ENCODE measurements around the gene CDCA4.

CDCA4 gene

DNA sequence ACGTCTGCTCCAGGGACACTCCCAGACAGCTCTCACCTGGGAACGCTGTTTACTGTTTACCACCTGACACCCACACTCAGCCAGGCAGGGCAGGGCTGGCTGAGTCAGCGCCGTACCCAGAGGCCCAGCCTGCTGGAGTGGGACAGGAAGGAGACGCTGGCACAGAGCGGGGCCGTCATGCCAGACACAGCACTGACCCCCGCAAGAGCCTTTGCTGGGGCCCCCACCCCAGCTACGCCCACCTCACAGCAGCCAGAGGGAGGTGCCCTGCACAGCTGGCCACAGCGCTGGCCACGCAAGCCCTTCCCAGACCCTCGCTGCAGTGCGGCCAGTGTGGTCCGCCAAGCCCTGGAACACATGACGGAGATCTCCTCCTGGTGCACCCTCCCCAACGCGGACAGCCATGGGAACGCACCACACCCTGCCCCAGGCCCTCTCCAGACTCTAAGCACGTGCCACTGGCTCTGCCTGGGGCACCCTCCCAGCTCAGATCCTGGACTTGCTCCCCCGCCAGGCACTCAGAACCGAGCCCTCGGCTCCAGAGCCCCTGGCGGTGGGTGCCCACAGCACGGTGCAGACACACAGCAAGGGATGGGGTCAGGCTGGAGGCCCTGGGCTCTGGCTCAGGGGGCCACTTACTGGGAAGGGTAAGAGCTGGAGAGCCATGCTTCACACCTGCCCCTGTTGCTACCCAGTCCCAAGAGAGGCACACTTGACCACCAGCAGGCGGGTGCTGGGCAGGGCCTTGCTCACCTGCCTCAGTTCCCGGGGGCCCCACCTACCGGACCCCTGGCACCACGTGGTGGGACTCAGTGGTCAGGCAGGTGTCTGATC is 48.4 kb downstream of the CDCA4 start:
- no peak for DNase-seq

DNA sequence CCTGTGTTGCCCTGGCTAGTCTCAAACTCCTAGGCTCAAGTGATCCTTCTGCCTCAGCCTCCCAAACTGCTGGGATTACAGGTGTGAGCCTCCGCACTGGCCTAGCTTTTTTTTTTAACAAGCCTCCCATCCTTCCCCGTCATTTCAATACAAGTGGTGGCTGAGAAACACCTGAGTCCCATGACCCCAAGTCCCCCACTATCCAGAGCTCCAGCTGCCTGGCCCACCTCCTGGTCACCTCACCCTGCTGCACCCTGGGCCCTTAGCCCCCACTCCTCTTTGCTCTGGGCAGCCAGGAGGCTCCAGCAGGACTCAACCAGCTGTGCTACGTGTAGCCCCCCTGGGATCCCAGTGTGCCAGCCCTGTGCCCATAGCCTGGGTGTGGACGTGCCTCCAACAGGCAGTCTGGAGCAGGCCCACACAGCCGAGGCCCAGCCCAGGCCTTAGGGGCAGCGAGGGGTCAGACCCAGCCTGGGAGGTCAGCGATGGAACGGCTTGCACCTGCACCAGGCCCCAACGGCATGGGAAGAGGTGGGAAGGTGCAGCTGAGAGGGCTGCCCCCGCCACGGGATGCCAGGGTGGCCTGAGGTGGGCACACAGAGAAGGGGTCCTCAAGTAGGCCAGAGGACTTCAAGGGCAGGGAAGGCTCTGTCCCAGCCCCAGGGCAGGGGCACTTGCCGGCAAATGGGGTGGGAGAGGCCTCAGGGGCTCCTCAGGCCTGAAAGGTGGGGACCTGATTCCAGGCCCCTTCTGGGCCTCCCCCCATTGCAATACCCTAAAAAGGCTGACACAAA is 49.2 kb downstream of the CDCA4 start:
- DNase-seq = no peak

DNA sequence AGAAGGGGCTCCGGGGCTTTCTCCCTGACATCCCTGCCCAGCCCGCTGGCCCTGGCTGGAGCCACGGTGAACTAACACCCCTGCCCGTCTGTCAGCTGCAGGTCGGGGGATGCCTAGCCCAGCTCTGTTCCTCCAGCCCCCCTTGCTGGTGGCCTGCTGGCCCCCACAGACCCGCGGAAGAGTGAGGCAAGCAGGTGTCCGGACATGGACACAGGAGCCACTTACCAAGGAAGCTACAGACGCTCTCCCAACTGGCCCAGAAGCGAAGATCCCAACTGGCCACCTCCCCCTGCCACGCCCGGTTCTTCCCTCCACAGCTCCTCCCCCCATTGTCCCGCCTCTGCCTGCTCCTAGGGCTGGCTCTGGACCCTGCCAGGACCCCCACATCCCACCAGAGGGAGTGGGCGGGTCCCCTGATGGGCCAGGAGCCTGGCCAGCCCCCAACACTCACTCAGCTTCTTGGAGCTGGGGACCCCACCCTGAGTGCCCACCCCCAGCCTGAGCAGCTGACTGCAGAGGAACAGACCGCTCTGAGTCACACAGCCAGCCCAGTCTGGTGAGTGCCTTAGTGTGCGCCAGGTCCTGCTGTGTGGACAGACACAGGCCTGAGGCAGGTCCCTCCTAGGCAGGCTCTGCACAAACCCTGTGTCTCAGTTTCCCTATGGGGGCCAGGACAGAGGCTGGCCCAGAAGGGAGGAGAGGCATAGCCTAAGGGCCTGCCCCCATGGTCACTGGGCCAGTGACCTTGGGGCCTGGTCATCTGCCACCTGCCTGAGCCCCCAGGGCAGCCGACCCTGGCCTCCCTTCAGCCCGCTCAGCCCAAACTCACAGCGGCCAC is 50.4 kb downstream of the CDCA4 start:
- no peak for DNase-seq

DNA sequence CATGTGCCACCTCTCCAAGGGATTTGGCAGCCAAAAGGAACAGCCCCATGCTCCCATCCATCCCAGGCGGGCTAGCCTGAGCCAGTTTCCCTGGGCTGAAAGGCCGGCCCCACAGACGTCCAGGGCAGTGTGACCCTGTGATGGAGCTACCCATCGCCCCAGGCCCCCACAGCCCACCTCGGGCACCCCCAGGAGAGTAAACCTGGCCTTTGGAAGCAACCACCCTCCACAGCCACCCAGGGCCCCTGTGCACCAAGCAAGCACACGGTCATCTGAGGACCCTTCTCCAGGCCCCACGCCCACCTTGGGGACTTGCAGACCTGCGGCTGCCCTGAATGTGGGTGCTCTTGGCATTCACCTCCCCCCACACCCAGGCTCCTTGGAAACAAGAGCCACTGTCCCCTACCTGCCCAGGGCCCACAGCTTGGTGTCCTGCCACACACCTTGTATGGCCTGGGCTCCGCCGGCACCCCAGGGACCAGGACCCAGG is 51.1 kb downstream of the CDCA4 start:
- no peak for DNase-seq

DNA sequence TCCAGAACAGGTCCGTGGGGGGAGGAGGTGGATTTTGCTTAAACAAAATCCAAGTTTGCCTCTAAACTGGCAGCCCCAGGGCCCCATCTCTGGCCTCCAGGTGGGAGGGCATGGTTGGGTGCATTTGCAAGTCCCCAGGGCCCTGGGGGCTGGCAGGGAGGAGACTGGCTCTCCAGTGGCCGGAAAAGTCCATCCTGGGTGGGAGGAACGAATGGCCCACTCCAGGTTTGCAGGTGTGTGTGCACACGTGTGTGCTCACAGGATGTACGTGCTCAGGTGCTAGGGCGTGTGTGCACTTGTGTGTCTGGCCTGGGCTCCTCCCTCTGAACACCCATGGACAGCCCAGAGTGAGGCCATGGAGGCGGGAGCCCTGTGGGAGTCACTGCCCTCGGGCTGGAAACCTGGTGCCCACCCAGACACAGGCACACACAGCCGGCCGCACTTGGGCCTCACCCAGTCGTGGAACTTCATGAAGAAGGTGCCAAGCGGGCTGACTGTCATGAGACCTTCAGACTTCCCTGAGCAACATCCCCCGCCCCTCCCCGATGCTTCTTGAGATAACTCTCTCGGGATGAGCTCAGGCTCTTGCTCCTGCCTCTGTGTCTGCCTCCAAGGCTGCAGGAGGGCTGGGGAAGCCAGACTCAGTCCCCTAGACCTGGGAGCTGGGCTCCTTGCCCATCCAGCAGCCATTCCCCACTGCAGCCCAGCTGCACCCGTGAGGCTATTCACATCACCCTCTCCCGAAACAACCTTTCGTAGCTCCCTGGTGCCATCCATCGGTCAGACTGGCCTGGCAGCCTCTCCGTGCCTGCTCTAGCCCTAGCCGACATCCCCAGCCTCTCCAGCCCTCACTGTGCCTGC is 52.1 kb downstream of the CDCA4 start:
- no peak for DNase-seq

DNA sequence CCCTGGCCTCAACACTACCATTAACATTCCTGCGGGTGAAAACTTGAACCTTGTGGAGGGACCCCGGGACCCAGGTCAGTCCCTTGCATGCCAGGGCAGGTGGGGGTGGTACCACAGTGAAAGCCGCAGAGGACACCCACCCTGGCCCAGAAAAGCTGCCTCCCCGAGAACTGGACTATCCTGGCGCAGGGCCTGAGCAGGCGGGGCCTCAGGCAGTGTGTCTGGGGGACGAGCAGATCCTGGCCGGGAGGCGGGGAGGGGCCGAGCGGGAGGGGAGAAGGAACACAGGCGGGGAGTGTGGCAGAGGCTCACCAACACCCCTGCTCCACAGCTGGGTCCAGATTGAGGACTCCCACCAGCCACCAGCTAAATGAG is 52.7 kb downstream of the CDCA4 start:
- no peak for DNase-seq

DNA sequence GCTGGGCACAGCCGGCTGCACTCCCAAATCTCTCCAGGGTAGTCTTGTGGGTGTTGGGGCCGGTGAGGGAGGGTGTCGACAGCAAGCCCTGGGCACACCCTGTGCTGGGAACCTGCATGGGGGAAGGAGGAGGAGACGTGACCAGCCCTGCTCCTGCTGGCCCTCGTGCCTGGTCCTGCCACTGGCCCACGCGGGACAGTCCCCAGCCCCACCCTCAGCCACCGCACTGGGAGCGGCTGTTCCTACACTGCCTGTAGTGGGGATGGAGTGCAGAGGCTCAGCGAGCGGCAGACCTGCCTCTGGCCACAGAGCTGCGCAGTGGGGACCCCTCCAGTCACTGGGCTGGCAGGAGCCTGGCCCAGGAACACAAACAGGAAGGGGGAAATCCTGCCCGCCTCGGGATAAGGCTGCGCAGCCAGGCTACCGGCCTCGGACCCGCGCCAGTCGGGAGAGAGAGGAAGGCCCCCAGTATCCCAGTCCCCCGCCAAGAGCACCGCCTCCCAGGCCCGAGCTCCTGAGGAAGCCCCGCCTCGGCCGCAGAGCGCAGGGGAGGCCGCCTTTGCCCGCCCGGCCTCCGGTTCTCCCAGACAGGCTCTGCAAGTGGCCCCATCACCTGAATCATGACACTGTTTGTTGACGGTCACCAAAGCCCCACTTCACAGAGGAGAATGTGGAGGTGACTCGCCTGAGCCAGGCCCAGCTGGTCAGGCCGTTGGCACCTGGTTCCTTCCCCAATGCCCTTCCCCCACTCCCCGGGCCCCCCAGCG is 53.3 kb downstream of the CDCA4 start:
- DNase-seq = no peak

DNA sequence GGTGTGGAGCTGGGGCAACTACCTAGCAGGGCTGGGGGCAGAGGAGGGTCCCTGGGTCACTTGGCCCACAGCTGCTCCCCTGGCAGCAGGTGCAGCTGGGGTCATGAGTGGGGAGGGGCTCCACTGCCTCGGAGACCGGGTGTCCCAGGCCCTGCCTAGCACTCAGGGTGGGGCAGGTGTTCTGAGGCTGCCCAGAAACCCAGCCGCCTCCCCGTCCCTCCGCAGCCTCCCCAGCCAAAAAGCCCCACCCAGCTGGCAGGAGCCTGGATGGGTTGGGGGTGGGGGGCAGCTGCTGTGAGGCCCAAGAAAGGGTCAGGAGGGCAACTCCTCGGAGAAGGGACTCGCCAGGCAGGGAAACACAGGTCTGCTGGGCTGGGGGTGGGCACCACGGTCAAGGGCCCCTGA is 53.9 kb downstream of the CDCA4 start:
- no peak for DNase-seq

DNA sequence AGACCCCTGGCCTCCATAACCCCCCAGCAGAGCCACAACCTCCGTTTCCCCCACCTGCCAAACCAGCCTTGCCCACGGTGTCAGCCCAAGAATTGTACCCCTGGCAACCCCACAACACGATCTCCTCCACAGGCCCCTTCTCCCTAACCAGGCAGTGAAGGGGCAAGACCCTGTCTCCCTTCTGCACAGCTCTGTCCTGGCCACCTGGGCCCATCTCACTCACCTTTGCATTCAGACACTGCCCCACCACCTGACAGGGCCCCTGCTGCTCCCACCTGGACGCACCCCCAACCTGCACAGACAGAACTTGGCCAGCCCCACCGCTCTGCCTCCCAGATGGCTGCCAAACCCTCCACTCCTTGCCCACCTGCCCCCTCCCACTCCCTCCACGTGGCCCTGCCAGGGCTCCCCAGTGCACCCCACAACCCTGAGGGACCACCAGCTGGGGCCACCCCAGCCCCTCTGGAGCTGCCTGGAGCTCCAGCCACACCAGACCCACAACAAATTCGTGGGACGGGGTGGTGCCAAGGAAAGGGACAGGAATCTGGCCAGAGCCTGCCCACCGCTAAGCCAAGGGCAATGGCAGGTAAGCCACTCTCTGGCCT is 54.5 kb downstream of the CDCA4 start:
- no peak for DNase-seq

DNA sequence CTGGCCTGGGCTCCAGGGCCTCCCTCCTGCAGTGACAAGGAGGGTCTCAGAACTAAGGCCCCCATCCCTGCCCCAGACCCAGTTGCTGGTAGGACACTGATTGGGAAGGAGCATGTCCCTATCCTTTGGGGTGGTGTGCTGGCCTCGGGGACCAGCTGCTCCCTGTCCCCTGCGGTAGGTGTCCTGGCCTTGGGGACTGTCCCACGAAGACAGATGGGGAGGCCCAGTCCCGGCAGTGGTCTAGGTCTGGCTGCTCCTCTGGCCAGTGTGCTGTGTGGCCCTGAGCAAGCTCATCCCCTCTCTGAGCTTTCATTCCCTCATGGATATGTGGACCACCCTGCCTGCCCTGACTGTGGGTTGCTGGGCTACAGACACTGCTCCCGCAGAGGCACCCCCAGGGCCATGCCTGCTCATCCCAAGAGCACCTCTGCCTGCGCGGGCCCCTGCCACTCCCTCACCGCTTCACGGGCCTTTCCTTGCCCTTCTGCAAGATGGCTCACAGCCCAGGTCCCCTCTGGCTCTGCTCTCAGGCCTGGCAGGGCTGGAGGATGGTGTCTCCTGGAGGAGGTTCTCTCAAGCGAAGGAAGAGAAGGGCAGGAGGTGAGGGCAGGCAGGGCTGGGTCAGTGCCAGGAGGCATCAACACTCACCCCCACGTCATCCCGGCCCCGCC is 55.2 kb downstream of the CDCA4 start:
- DNase-seq = no peak

DNA sequence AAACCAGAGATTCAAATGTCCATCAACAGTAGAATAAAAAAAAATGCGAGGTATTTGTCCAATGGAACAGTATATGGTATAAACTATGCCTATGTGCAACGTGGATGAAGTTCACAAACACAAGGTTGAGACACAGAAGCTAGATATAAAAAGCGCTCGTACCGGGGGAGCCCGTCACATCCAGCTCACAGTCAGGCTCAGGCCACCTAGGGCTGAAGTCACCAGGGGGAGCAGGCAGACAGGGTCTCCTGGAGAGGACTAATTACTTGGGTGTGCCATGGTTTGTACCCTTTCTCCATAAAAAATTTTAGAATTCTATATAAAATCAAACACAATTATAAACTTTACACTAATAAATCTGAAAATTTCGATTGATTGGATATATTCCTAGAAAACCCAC is 56.3 kb downstream of the CDCA4 start:
- DNase-seq = no peak
